ENCODE measurements around the gene MYL10.

DNA sequence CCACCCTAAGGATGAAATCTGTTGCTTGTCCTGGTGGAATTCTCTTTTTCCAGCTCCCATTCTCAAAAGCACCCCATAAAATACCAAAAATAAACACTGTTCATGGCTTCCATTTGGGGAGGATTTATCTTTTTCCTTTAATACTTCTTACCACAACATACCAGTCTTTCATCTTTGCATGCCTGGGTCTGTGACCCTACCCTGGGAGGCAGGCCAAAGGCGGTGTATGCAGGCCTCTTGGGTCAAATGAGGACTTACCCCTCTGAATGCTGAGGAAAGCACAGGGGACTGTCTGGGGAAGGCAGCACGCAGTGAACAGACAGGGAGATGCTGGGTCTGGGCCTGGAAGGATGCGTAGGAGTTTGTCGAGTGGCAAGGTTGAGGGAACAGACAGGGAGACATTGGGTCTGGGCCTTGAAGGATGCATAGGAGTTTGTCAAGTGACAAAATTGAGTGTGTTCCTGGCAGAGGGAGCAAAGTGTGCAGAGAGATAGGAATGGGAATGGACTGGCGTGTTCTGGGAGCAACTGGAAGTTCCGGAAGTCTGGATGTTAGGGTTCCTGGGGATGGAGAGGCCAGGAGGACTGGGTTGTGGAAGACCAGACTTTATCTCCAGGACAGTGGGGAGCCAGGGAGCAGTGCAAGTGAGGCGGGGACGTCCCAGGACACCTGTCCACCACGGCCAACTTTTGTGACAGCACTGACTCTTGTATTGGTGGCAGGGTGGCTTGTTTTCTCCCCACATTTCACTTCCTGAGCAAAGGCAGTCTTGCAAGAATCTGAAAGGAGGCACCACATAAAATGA, 40.8 kb downstream of the MYL10 start:
- TF ChIP-seq KDM5B (CRISPR knock-in tag; IDR thresholded peaks at IDR 0.05; ENCODE audit: borderline replicate concordance) (no peak), ZNF605 (CRISPR knock-in tag; IDR thresholded peaks at IDR 0.05) (no peak), GABPA (IDR thresholded peaks at IDR 0.05; ENCODE audit: low read depth, low read length) (no peak), GABPA (CRISPR knock-in tag; IDR thresholded peaks at IDR 0.05; ENCODE audit: low read depth) (no peak), FOXA1 (IDR thresholded peaks at IDR 0.05) (no peak), FOXA1 (CRISPR knock-in tag; IDR thresholded peaks at IDR 0.05) (no peak), KLF12 (CRISPR knock-in tag; IDR thresholded peaks at IDR 0.05; ENCODE audit: borderline replicate concordance) (no peak), RCOR2 (CRISPR knock-in tag; IDR thresholded peaks at IDR 0.05) (no peak), RBM22 (optimal IDR thresholded peaks at IDR 0.05; ENCODE audit: low read length) (no peak)
- TF ChIP-seq, protein P1, sequence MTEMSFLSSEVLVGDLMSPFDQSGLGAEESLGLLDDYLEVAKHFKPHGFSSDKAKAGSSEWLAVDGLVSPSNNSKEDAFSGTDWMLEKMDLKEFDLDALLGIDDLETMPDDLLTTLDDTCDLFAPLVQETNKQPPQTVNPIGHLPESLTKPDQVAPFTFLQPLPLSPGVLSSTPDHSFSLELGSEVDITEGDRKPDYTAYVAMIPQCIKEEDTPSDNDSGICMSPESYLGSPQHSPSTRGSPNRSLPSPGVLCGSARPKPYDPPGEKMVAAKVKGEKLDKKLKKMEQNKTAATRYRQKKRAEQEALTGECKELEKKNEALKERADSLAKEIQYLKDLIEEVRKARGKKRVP (CRISPR knock-in tag; IDR thresholded peaks at IDR 0.05) = no peak
- TF ChIP-seq, protein P2, sequence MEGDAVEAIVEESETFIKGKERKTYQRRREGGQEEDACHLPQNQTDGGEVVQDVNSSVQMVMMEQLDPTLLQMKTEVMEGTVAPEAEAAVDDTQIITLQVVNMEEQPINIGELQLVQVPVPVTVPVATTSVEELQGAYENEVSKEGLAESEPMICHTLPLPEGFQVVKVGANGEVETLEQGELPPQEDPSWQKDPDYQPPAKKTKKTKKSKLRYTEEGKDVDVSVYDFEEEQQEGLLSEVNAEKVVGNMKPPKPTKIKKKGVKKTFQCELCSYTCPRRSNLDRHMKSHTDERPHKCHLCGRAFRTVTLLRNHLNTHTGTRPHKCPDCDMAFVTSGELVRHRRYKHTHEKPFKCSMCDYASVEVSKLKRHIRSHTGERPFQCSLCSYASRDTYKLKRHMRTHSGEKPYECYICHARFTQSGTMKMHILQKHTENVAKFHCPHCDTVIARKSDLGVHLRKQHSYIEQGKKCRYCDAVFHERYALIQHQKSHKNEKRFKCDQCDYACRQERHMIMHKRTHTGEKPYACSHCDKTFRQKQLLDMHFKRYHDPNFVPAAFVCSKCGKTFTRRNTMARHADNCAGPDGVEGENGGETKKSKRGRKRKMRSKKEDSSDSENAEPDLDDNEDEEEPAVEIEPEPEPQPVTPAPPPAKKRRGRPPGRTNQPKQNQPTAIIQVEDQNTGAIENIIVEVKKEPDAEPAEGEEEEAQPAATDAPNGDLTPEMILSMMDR (CRISPR knock-in tag; IDR thresholded peaks at IDR 0.05) = no peak
- TF ChIP-seq, protein P3, sequence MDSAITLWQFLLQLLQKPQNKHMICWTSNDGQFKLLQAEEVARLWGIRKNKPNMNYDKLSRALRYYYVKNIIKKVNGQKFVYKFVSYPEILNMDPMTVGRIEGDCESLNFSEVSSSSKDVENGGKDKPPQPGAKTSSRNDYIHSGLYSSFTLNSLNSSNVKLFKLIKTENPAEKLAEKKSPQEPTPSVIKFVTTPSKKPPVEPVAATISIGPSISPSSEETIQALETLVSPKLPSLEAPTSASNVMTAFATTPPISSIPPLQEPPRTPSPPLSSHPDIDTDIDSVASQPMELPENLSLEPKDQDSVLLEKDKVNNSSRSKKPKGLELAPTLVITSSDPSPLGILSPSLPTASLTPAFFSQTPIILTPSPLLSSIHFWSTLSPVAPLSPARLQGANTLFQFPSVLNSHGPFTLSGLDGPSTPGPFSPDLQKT (CRISPR knock-in tag; IDR thresholded peaks at IDR 0.05; ENCODE audit: borderline replicate concordance) = no peak

Measured in HepG2 (cell line).